ENCODE results near the gene YY1AP1.
"Not testable (repeated sequence)": the region's sequence is repeated elsewhere in the genome, so short reads cannot be mapped to it uniquely, and the experiment has no call there.

Gene YY1AP1

GRCh38 chr1:155696524-155696923, 8.0 kb upstream of the YY1AP1 start:
- intact Hi-C loops (cut with DNase I; ENCODE audit: low total_unique reads): no loop called here
- H3K27me3 ChIP-seq: no peaks in the 10 kb centered on the region
- no peak for TF ChIP-seq CTCF (IDR thresholded peaks at IDR 0.05)
- H3K4me3 ChIP-seq: no peak overlapping the region
- DNase-seq: no peak
- H3K9me3 ChIP-seq: no peaks in the 10 kb centered on the region
- no peak overlapping the region for H3K27ac ChIP-seq
- peaks cover 0 to 13% (median 0%) of the 10 kb centered on the region in 4 donors for H3K4me1 ChIP-seq
- peaks cover 0 to 6% (median 0%) of the 10 kb centered on the region in 3 donors for H3K36me3 ChIP-seq

- Histone ChIP-seq H3K27me3 (no peaks in the 10 kb centered on the region), H3K4me3 (no peak overlapping the region), H3K27ac (no peak overlapping the region), H3K36me3 (peaks cover 0 to 13% (median 0%) of the 10 kb centered on the region in 3 donors), H3K4me1 (peaks cover 0 to 18% (median 1%) of the 10 kb centered on the region in 4 donors), H3K9me3 (no peaks in the 10 kb centered on the region)
- no peak for TF ChIP-seq CTCF (IDR thresholded peaks at IDR 0.05)
- intact Hi-C loops (cut with DNase I; ENCODE audit: low total_unique reads): no loop called here
- no peak for DNase-seq
These were observed 7.0 kb upstream of the YY1AP1 start for GRCh38 chr1:155695608-155696007.

GRCh38 chr1:155695072-155695471, 6.5 kb upstream of the YY1AP1 start:
- intact Hi-C loops (cut with DNase I; ENCODE audit: low total_unique reads): no loop called here
- Histone ChIP-seq H3K27ac (no peak overlapping the region), H3K4me1 (peaks cover 0 to 21% (median 7%) of the 10 kb centered on the region in 4 donors), H3K4me3 (no peak overlapping the region), H3K9me3 (no peaks in the 10 kb centered on the region), H3K36me3 (peaks cover 0 to 13% (median 0%) of the 10 kb centered on the region in 3 donors), H3K27me3 (no peaks in the 10 kb centered on the region)
- TF ChIP-seq CTCF (IDR thresholded peaks at IDR 0.05): no peak
- DNase-seq: no peak

- Histone ChIP-seq H3K4me1 (peaks cover 0 to 28% (median 14%) of the 10 kb centered on the region in 4 donors), H3K9me3 (no peaks in the 10 kb centered on the region), H3K27ac (no peak overlapping the region), H3K27me3 (no peaks in the 10 kb centered on the region), H3K4me3 (no peak overlapping the region), H3K36me3 (peaks cover 0 to 13% (median 0%) of the 10 kb centered on the region in 3 donors)
- no peak for DNase-seq
- TF ChIP-seq CTCF (IDR thresholded peaks at IDR 0.05): no peak
- intact Hi-C loops (cut with DNase I; ENCODE audit: low total_unique reads): no loop called here
These were observed 5.6 kb upstream of the YY1AP1 start for GRCh38 chr1:155694167-155694566.

- no peak overlapping the region for H3K27ac ChIP-seq
- no peaks in the 10 kb centered on the region for H3K27me3 ChIP-seq
- DNase-seq: no peak
- intact Hi-C loops (cut with DNase I; ENCODE audit: low total_unique reads): no loop called here
- no peak overlapping the region for H3K4me3 ChIP-seq
- TF ChIP-seq CTCF (IDR thresholded peaks at IDR 0.05): no peak
- H3K36me3 ChIP-seq: peaks cover 0 to 13% (median 0%) of the 10 kb centered on the region in 3 donors
- peaks cover 0 to 28% (median 14%) of the 10 kb centered on the region in 4 donors for H3K4me1 ChIP-seq
- H3K9me3 ChIP-seq: no peaks in the 10 kb centered on the region
These were observed 3.5 kb upstream of the YY1AP1 start for GRCh38 chr1:155691992-155692528.

GRCh38 chr1:155689081-155689607, 570 bp upstream of the YY1AP1 start, which contains the start of gene DAP3:
Gene DAP3, plus strand, starts transcription at chr1:155689091. Its CDS starts 20,689 bp downstream, at chr1:155709780.
- H3K27me3 ChIP-seq; H3K9me3 ChIP-seq; intact Hi-C loops (cut with DNase I; ENCODE audit: low total_unique reads): not testable (repeated sequence)
- DNase-seq: peak in 1 of 2 donors; percentile 76
- peaks cover 0 to 40% (median 32%) of the 10 kb centered on the region in 4 donors for H3K4me1 ChIP-seq
- peaks cover 0 to 13% (median 0%) of the 10 kb centered on the region in 3 donors for H3K36me3 ChIP-seq
- peak within 1 kb of the TSS; percentile 83 to 96 for H3K4me3 ChIP-seq
- H3K27ac ChIP-seq: peak within 1 kb of the TSS; percentile 94 to 98

- H3K27ac ChIP-seq: peak overlapping the region; percentile 94 to 98
- H3K9me3 ChIP-seq; H3K27me3 ChIP-seq; intact Hi-C loops (cut with DNase I; ENCODE audit: low total_unique reads): not testable (repeated sequence)
- peaks cover 0 to 54% (median 36%) of the 10 kb centered on the region in 4 donors for H3K4me1 ChIP-seq
- DNase-seq: peak in 1 of 2 donors; percentile 30
- peak overlapping the region; percentile 83 to 96 for H3K4me3 ChIP-seq
- peaks cover 0 to 17% (median 0%) of the 10 kb centered on the region in 3 donors for H3K36me3 ChIP-seq
These were observed 760 bp downstream of the YY1AP1 start for GRCh38 chr1:155687705-155688323.

Data from tibial artery (tissue), 4 donors.